ENCODE measurements around the gene RELN.

RELN gene

DNA sequence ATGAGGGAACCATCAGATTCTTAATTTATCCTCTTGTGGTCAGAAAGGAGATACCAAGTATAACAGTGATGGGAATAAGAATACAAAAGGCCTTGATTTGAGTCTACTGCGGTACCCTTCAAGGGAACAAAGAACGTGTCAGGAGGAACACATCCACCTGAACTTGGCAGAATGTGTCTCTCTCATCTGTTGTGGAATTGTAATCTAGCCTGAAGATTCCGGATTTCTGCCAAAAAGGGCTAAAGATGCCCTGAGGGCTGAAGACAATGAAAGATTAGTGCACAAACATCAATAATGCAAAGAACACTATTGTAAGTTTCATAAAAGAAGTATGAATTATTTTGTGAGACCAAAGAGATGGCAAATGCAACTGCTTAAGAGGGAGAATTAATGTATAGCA is 134.8 kb downstream of the RELN start:
- no peak overlapping the region for H3K4me3 ChIP-seq (ENCODE audit: low read depth, low read length)
- no peak for TF ChIP-seq CTCF (IDR thresholded peaks at IDR 0.05; ENCODE audit: low read depth, low read length)

- no peak for TF ChIP-seq CTCF (IDR thresholded peaks at IDR 0.05; ENCODE audit: low read depth, low read length)
- no peak overlapping the region for H3K4me3 ChIP-seq (ENCODE audit: low read depth, low read length)
Observed at GRCh38 chr7:103851357-103851756, 138.1 kb downstream of the RELN start.

GRCh38 chr7:103843689-103844480 is 145.6 kb downstream of the RELN start:
- no peak overlapping the region for H3K4me3 ChIP-seq (ENCODE audit: low read depth, low read length)
- no peak for TF ChIP-seq CTCF (IDR thresholded peaks at IDR 0.05; ENCODE audit: low read depth, low read length)

- no peak overlapping the region for H3K4me3 ChIP-seq (ENCODE audit: low read depth, low read length)
- no peak for TF ChIP-seq CTCF (IDR thresholded peaks at IDR 0.05; ENCODE audit: low read depth, low read length)
Observed at GRCh38 chr7:103833401-103833800, 156.1 kb downstream of the RELN start.

- TF ChIP-seq CTCF (IDR thresholded peaks at IDR 0.05; ENCODE audit: low read depth, low read length), result no peak
Observed at GRCh38 chr7:103832438-103832837, 157.0 kb downstream of the RELN start.

GRCh38 chr7:103824251-103824650 is 165.2 kb downstream of the RELN start:
- H3K4me3 ChIP-seq (ENCODE audit: low read depth, low read length), result no peak overlapping the region
- no peak for TF ChIP-seq CTCF (IDR thresholded peaks at IDR 0.05; ENCODE audit: low read depth, low read length)

More at GRCh38 chr7:103832438-103832837, 157.0 kb downstream of the RELN start:
- no peak overlapping the region for H3K4me3 ChIP-seq (ENCODE audit: low read depth, low read length)

DNA sequence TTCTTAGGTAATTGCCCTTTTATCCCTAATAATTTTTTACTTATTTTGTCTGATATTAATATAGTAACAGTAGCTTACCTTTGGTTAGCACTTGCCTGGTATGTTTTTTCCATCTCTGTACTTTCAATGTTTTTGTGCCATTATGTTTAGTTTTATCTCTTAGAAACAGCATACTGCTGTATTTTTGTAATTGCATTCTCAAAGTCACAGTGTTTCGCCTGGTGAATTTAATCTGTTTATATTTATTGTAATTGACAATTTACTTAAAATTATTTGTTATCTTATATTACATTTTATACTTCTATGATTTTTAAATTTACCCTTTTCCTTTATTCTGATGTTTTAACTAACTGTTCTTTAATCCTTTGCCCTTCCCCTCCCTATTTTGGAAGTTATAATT is 166.4 kb downstream of the RELN start:
- H3K4me3 ChIP-seq (ENCODE audit: low read depth, low read length), result no peak overlapping the region
- TF ChIP-seq CTCF (IDR thresholded peaks at IDR 0.05; ENCODE audit: low read depth, low read length), result no peak
